ENCODE data around the gene ITPR1. TPM values are rescaled to one million over a fixed set of nuclear protein-coding genes. Genes with fewer than 3 reads are reported as not detected.

The ITPR1 gene
- total RNA-seq, 2 donors from 2014 or later, result 119 to 177 TPM

- no peaks in the 10 kb centered on the region for H3K27me3 Mint-ChIP-seq
- no peak for ATAC-seq
- peaks cover 34% of the 10 kb centered on the region for H3K36me3 Mint-ChIP-seq
- no peak overlapping the region for H3K4me3 Mint-ChIP-seq
- DNase-seq (ENCODE audit: low spot score), result no peak
- H3K4me1 Mint-ChIP-seq (ENCODE audit: low read depth in 2 of 2), result peaks cover 62 to 65% of the 10 kb centered on the region in 2 donors
- no peaks in the 10 kb centered on the region for H3K9me3 Mint-ChIP-seq
- peak overlapping the region; percentile 91 to 97 for H3K27ac Mint-ChIP-seq
Observed at GRCh38 chr3:4774531-4774930, 281.4 kb downstream of the ITPR1 start.

- ATAC-seq (peak in 1 of 2 donors; percentile 31), DNase-seq (ENCODE audit: low spot score) (no peak)
- no peaks in the 10 kb centered on the region for H3K9me3 Mint-ChIP-seq
- peaks cover 63 to 69% of the 10 kb centered on the region in 2 donors for H3K4me1 Mint-ChIP-seq (ENCODE audit: low read depth in 2 of 2)
- peak overlapping the region; percentile 67 for H3K4me3 Mint-ChIP-seq
- H3K27me3 Mint-ChIP-seq, result no peaks in the 10 kb centered on the region
- peaks cover 42% of the 10 kb centered on the region for H3K36me3 Mint-ChIP-seq
- peak overlapping the region; percentile 91 to 97 for H3K27ac Mint-ChIP-seq
Observed at GRCh38 chr3:4776399-4776979, 283.3 kb downstream of the ITPR1 start.

- H3K4me1 Mint-ChIP-seq (ENCODE audit: low read depth in 2 of 2), result peaks cover 63 to 69% of the 10 kb centered on the region in 2 donors
- ATAC-seq, result peak; percentile 90
- H3K27ac Mint-ChIP-seq, result peak overlapping the region; percentile 91 to 97
- peaks cover 42% of the 10 kb centered on the region for H3K36me3 Mint-ChIP-seq
- H3K4me3 Mint-ChIP-seq, result peak overlapping the region; percentile 67
- no peaks in the 10 kb centered on the region for H3K9me3 Mint-ChIP-seq
- no peaks in the 10 kb centered on the region for H3K27me3 Mint-ChIP-seq
- no peak for DNase-seq (ENCODE audit: low spot score)
Observed at GRCh38 chr3:4776980-4777581, 283.9 kb downstream of the ITPR1 start.

GRCh38 chr3:4778119-4778518 lies 285.0 kb downstream of the ITPR1 start:
- Mint-ChIP-seq H3K9me3 (no peaks in the 10 kb centered on the region), H3K27me3 (no peaks in the 10 kb centered on the region), H3K36me3 (peaks cover 42% of the 10 kb centered on the region), H3K27ac (peak overlapping the region; percentile 91 to 97), H3K4me3 (no peak overlapping the region), H3K4me1 (ENCODE audit: low read depth in 2 of 2) (peaks cover 54 to 61% of the 10 kb centered on the region in 2 donors)
- no peak for DNase-seq (ENCODE audit: low spot score)
- no peak for ATAC-seq

- ATAC-seq (no peak), DNase-seq (ENCODE audit: low spot score) (no peak)
- no peaks in the 10 kb centered on the region for H3K27me3 Mint-ChIP-seq
- peaks cover 50 to 56% of the 10 kb centered on the region in 2 donors for H3K4me1 Mint-ChIP-seq (ENCODE audit: low read depth in 2 of 2)
- no peaks in the 10 kb centered on the region for H3K9me3 Mint-ChIP-seq
- H3K27ac Mint-ChIP-seq, result peak overlapping the region; percentile 91 to 97
- H3K36me3 Mint-ChIP-seq, result peaks cover 45% of the 10 kb centered on the region
- H3K4me3 Mint-ChIP-seq, result peak overlapping the region; percentile 26
Observed at GRCh38 chr3:4778740-4779139, 285.6 kb downstream of the ITPR1 start.

GRCh38 chr3:4780545-4780957 lies 287.4 kb downstream of the ITPR1 start:
- H3K27me3 Mint-ChIP-seq, result no peaks in the 10 kb centered on the region
- ATAC-seq, result no peak
- H3K4me3 Mint-ChIP-seq, result no peak overlapping the region
- peaks cover 46 to 59% of the 10 kb centered on the region in 2 donors for H3K4me1 Mint-ChIP-seq (ENCODE audit: low read depth in 2 of 2)
- no peaks in the 10 kb centered on the region for H3K9me3 Mint-ChIP-seq
- no peak for DNase-seq (ENCODE audit: low spot score)
- H3K36me3 Mint-ChIP-seq, result peaks cover 47% of the 10 kb centered on the region
- H3K27ac Mint-ChIP-seq, result peak overlapping the region; percentile 24 to 44

GRCh38 chr3:4782095-4782494 lies 288.9 kb downstream of the ITPR1 start:
- H3K9me3 Mint-ChIP-seq, result no peaks in the 10 kb centered on the region
- DNase-seq (ENCODE audit: low spot score), result no peak
- H3K27me3 Mint-ChIP-seq, result no peaks in the 10 kb centered on the region
- no peak for ATAC-seq
- H3K36me3 Mint-ChIP-seq, result peaks cover 46% of the 10 kb centered on the region
- H3K27ac Mint-ChIP-seq, result peak overlapping the region in 1 of 2 donors; percentile 57
- H3K4me3 Mint-ChIP-seq, result no peak overlapping the region
- peaks cover 42 to 46% of the 10 kb centered on the region in 2 donors for H3K4me1 Mint-ChIP-seq (ENCODE audit: low read depth in 2 of 2)

GRCh38 chr3:4785551-4785950 lies 292.4 kb downstream of the ITPR1 start:
- Mint-ChIP-seq H3K36me3 (peaks cover 34% of the 10 kb centered on the region), H3K4me3 (no peak overlapping the region), H3K27ac (peak overlapping the region in 1 of 2 donors; percentile 68), H3K4me1 (ENCODE audit: low read depth in 2 of 2) (peaks cover 14 to 28% of the 10 kb centered on the region in 2 donors), H3K27me3 (no peaks in the 10 kb centered on the region), H3K9me3 (no peaks in the 10 kb centered on the region)
- no peak for DNase-seq (ENCODE audit: low spot score)
- ATAC-seq, result no peak

- Mint-ChIP-seq H3K27me3 (no peaks in the 10 kb centered on the region), H3K4me3 (no peak overlapping the region), H3K27ac (peak overlapping the region in 1 of 2 donors; percentile 68), H3K4me1 (ENCODE audit: low read depth in 2 of 2) (peaks cover 14 to 28% of the 10 kb centered on the region in 2 donors), H3K36me3 (peaks cover 40% of the 10 kb centered on the region), H3K9me3 (no peaks in the 10 kb centered on the region)
- DNase-seq (ENCODE audit: low spot score) (no peak), ATAC-seq (no peak)
Observed at GRCh38 chr3:4786431-4786830, 293.3 kb downstream of the ITPR1 start.

GRCh38 chr3:4791358-4791757 lies 298.2 kb downstream of the ITPR1 start:
- H3K4me1 Mint-ChIP-seq (ENCODE audit: low read depth in 2 of 2), result peaks cover 0 to 27% of the 10 kb centered on the region in 2 donors
- no peaks in the 10 kb centered on the region for H3K27me3 Mint-ChIP-seq
- H3K4me3 Mint-ChIP-seq, result no peak overlapping the region
- peak overlapping the region in 1 of 2 donors; percentile 65 for H3K27ac Mint-ChIP-seq
- H3K36me3 Mint-ChIP-seq, result peaks cover 28% of the 10 kb centered on the region
- DNase-seq (ENCODE audit: low spot score), result no peak
- no peaks in the 10 kb centered on the region for H3K9me3 Mint-ChIP-seq
- ATAC-seq, result no peak

GRCh38 chr3:4793311-4793710 lies 300.2 kb downstream of the ITPR1 start:
- Mint-ChIP-seq H3K4me3 (no peak overlapping the region), H3K9me3 (no peaks in the 10 kb centered on the region), H3K36me3 (peaks cover 29% of the 10 kb centered on the region), H3K27me3 (no peaks in the 10 kb centered on the region), H3K27ac (no peak overlapping the region), H3K4me1 (ENCODE audit: low read depth in 2 of 2) (peaks cover 0 to 28% of the 10 kb centered on the region in 2 donors)
- no peak for DNase-seq (ENCODE audit: low spot score)
- ATAC-seq, result no peak

GRCh38 chr3:4794331-4794730 lies 301.2 kb downstream of the ITPR1 start:
- no peaks in the 10 kb centered on the region for H3K9me3 Mint-ChIP-seq
- ATAC-seq, result no peak
- H3K4me3 Mint-ChIP-seq, result no peak overlapping the region
- peaks cover 0 to 23% of the 10 kb centered on the region in 2 donors for H3K4me1 Mint-ChIP-seq (ENCODE audit: low read depth in 2 of 2)
- H3K27ac Mint-ChIP-seq, result peak overlapping the region in 1 of 2 donors; percentile 55
- no peaks in the 10 kb centered on the region for H3K27me3 Mint-ChIP-seq
- no peak for DNase-seq (ENCODE audit: low spot score)
- peaks cover 24% of the 10 kb centered on the region for H3K36me3 Mint-ChIP-seq

- peak overlapping the region in 1 of 2 donors; percentile 55 for H3K27ac Mint-ChIP-seq
- ATAC-seq (no peak), DNase-seq (ENCODE audit: low spot score) (no peak)
- H3K36me3 Mint-ChIP-seq, result peaks cover 26% of the 10 kb centered on the region
- no peaks in the 10 kb centered on the region for H3K27me3 Mint-ChIP-seq
- H3K9me3 Mint-ChIP-seq, result no peaks in the 10 kb centered on the region
- H3K4me3 Mint-ChIP-seq, result no peak overlapping the region
- peaks cover 0 to 24% of the 10 kb centered on the region in 2 donors for H3K4me1 Mint-ChIP-seq (ENCODE audit: low read depth in 2 of 2)
Observed at GRCh38 chr3:4794798-4795197, 301.6 kb downstream of the ITPR1 start.

- Mint-ChIP-seq H3K27ac (no peak overlapping the region), H3K9me3 (no peaks in the 10 kb centered on the region), H3K4me1 (ENCODE audit: low read depth in 2 of 2) (peaks cover 4 to 29% of the 10 kb centered on the region in 2 donors), H3K4me3 (no peak overlapping the region), H3K27me3 (no peaks in the 10 kb centered on the region), H3K36me3 (peaks cover 31% of the 10 kb centered on the region)
- ATAC-seq (no peak), DNase-seq (ENCODE audit: low spot score) (no peak)
Observed at GRCh38 chr3:4795905-4796304, 302.8 kb downstream of the ITPR1 start.
